Activated naive CD8-positive, alpha-beta T cell (primary cell): ENCODE measurements around the gene TMEM63B.
"Not testable (repeated sequence)": the region's sequence is repeated elsewhere in the genome, so short reads cannot be mapped to it uniquely, and the experiment has no call there.

ENCODE experiments used
- H3K27ac Mint-ChIP-seq: one replicate; pipeline ENCODE4 v1.8.0; 2021; ENCODE audit warnings: mixed read lengths
- H3K27me3 Mint-ChIP-seq: one replicate; pipeline ENCODE4 v1.8.0; 2021; ENCODE audit warnings: mixed read lengths
- H3K36me3 Mint-ChIP-seq: one replicate; pipeline ENCODE4 v1.8.0; 2021; ENCODE audit warnings: mixed read lengths
- H3K4me1 Mint-ChIP-seq: one replicate; pipeline ENCODE4 v1.8.0; 2021; ENCODE audit warnings: low read depth, mixed read lengths
- H3K4me3 Mint-ChIP-seq: one replicate; pipeline ENCODE4 v1.8.0; 2021; ENCODE audit warnings: mild to moderate bottlenecking, mixed read lengths
- H3K9me3 Mint-ChIP-seq: one replicate; pipeline ENCODE4 v1.8.0; 2021; ENCODE audit warnings: low read depth, mixed read lengths

Gene TMEM63B

GRCh38 chr6:44142835-44143234, 15.5 kb downstream of the TMEM63B start:
- Mint-ChIP-seq H3K4me3 (no peak overlapping the region), H3K9me3 (no peaks in the 10 kb centered on the region), H3K36me3 (no peaks in the 10 kb centered on the region), H3K27me3 (no peaks in the 10 kb centered on the region), H3K27ac (no peak overlapping the region), H3K4me1 (no peaks in the 10 kb centered on the region)

DNA sequence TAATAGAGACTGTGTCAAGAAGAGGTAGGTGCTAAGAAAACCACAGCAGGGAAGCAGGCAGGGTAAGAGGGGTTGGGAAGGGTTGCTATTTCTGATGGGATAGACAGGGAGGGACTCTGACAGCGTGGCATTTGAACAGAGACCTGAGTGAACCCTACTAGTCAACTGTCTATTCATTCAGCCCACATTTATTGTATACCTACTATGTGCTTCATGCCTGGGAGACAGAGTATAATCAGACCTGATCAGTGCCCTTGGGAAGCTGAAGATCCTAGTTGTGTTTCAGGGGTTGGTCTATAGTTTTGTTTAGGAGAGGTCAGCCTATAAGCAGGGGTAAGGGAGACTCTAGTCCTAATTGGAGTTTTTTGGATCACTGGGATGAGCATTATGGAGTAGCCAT, 16.4 kb downstream of the TMEM63B start:
- no peaks in the 10 kb centered on the region for H3K27me3 Mint-ChIP-seq
- H3K4me1 Mint-ChIP-seq, result no peaks in the 10 kb centered on the region
- H3K36me3 Mint-ChIP-seq, result no peaks in the 10 kb centered on the region
- H3K4me3 Mint-ChIP-seq, result no peak overlapping the region
- H3K27ac Mint-ChIP-seq, result no peak overlapping the region
- no peaks in the 10 kb centered on the region for H3K9me3 Mint-ChIP-seq

DNA sequence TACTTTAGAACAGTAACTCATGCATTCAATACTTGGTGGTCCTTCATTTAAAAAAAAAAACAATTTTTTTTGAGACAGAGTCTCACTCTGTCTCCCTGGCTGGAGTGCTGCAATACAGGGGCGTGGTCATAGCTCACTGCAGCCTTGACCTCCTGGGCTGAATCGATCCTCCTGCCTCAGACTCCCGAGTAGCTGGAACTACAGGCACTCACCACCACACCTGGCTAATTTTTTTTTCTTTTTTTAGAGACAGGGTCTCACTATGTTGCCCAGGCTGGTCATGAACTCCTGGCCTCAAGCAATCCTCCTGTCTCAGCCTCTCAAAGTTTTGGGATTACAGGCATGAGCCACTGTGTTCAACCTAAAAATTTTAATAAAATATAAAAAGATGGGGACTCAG, 17.2 kb downstream of the TMEM63B start:
- H3K27me3 Mint-ChIP-seq, H3K4me3 Mint-ChIP-seq, H3K27ac Mint-ChIP-seq, H3K36me3 Mint-ChIP-seq, H3K9me3 Mint-ChIP-seq, H3K4me1 Mint-ChIP-seq: not testable (repeated sequence)

DNA sequence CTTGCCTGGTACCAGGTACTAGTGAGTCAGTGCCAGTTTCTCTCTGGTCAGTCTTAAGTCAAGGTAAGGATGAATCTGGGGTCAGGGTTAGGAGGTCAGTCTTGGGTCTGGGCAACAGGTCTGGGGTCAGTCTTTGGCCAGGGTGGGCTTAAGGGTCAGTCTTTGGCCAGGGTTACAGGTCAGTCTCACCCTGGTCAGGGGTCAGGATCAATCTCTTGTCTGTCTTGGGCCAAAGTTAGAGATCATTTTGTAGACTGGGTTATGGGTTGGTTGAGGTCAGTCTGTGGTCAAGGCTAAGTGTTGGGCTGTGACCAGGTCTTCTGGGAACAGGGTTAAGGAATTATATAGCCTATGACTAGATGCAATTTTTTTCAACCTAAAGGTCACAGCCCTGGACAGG, 18.5 kb downstream of the TMEM63B start:
- Mint-ChIP-seq H3K9me3 (no peaks in the 10 kb centered on the region), H3K4me3 (no peak overlapping the region)

DNA sequence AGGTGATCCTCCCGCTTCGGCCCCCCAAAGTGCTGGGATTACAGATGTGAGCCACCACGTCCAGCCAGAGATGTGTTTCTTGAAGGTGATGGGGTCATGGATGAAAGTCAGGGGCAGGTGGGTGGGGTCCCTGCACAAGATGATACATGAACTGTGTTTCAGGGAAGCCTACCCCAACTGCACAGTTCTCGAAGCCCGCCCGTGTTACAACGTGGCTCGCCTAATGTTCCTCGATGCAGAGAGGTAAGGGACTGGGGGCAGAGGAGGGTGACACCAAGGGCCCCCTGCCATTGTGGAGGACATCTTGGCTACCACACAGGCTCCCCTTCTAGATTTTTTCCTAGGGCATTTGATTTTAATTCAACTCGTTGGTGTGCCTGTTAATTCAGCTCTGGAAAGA, 19.3 kb downstream of the TMEM63B start:
- H3K36me3 Mint-ChIP-seq, result peaks cover 2% of the 10 kb centered on the region
- no peaks in the 10 kb centered on the region for H3K27me3 Mint-ChIP-seq
- H3K4me1 Mint-ChIP-seq, result peaks cover 3% of the 10 kb centered on the region
- H3K27ac Mint-ChIP-seq, result no peak overlapping the region
- no peak overlapping the region for H3K4me3 Mint-ChIP-seq
- H3K9me3 Mint-ChIP-seq, result no peaks in the 10 kb centered on the region

More for the DNA sequence above, 18.5 kb downstream of the TMEM63B start:
- no peaks in the 10 kb centered on the region for H3K4me1 Mint-ChIP-seq
- H3K27me3 Mint-ChIP-seq, result no peaks in the 10 kb centered on the region
- peaks cover 2% of the 10 kb centered on the region for H3K36me3 Mint-ChIP-seq
- no peak overlapping the region for H3K27ac Mint-ChIP-seq

DNA sequence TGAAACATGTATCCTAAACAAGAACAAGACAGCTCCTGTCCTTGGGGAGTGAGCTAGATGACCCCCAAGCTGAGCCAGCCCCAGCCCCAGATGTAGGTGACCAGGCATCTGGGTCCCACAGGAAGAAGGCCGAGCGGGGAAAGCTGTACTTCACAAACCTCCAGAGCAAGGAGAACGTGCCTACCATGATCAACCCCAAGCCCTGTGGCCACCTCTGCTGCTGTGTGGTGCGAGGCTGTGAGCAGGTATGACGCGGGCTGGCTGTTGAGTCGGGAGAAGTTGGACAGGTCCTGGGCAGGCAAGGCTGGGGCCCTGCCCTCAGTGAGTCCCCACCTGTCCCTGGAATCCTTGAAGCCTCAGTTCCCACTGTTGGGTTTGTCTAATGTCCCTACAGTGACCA, 19.9 kb downstream of the TMEM63B start:
- no peak overlapping the region for H3K27ac Mint-ChIP-seq
- peaks cover 4% of the 10 kb centered on the region for H3K4me1 Mint-ChIP-seq
- H3K4me3 Mint-ChIP-seq, result no peak overlapping the region
- no peaks in the 10 kb centered on the region for H3K27me3 Mint-ChIP-seq
- no peaks in the 10 kb centered on the region for H3K9me3 Mint-ChIP-seq
- peaks cover 2% of the 10 kb centered on the region for H3K36me3 Mint-ChIP-seq

DNA sequence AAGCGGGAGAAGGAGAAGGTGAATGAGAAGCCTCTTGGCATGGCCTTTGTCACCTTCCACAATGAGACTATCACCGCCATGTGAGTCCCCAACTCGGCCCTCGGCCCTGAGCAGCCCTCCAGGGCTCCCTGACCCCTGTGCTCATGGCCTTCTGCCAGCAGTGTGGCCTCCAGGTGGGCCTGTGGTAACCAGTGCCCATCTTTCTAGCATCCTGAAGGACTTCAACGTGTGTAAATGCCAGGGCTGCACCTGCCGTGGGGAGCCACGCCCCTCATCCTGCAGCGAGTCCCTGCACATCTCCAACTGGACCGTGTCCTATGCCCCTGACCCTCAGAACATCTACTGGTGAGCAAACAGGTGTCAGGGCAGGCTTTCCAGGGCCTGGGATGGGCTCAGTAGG, 21.0 kb downstream of the TMEM63B start:
- Mint-ChIP-seq H3K36me3 (peaks cover 2% of the 10 kb centered on the region), H3K9me3 (no peaks in the 10 kb centered on the region), H3K27ac (no peak overlapping the region), H3K4me3 (no peak overlapping the region), H3K4me1 (peaks cover 4% of the 10 kb centered on the region), H3K27me3 (no peaks in the 10 kb centered on the region)

GRCh38 chr6:44149369-44150012, 22.1 kb downstream of the TMEM63B start:
- Mint-ChIP-seq H3K4me3 (no peak overlapping the region), H3K36me3 (peaks cover 2% of the 10 kb centered on the region), H3K27me3 (no peaks in the 10 kb centered on the region), H3K9me3 (no peaks in the 10 kb centered on the region), H3K4me1 (peaks cover 4% of the 10 kb centered on the region), H3K27ac (no peak overlapping the region)

DNA sequence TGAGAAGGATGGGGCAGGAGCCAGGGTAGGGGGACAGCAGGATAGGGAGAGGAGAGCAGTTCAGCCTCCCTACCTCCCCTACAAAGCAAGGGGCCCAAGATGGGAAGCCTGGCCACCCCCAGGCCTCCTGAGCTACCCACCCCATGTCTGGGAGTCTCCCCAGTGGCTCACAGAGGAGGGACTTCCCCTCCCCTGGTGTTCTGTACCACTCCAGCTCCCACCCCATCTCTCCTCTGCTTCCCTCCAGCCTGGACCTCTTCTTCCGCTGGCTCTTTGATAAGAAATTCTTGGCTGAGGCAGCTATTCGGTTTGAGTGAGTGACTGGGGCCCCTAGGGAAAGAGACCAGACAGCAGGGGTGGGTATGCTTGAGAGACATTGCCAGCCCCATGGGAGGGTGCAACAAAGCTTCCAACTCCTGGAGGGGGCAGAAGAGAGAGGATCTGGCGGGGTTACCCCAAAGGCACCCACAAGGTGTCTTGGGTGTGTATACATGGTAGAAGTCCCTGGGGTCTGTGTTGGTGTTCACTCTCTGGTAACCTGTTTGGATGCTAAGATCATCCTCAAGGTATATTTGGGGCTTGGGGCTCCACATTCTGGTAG, 23.1 kb downstream of the TMEM63B start:
- Mint-ChIP-seq H3K27me3 (no peaks in the 10 kb centered on the region), H3K27ac (no peak overlapping the region), H3K9me3 (no peaks in the 10 kb centered on the region), H3K36me3 (peaks cover 2% of the 10 kb centered on the region), H3K4me3 (no peak overlapping the region), H3K4me1 (peaks cover 4% of the 10 kb centered on the region)

DNA sequence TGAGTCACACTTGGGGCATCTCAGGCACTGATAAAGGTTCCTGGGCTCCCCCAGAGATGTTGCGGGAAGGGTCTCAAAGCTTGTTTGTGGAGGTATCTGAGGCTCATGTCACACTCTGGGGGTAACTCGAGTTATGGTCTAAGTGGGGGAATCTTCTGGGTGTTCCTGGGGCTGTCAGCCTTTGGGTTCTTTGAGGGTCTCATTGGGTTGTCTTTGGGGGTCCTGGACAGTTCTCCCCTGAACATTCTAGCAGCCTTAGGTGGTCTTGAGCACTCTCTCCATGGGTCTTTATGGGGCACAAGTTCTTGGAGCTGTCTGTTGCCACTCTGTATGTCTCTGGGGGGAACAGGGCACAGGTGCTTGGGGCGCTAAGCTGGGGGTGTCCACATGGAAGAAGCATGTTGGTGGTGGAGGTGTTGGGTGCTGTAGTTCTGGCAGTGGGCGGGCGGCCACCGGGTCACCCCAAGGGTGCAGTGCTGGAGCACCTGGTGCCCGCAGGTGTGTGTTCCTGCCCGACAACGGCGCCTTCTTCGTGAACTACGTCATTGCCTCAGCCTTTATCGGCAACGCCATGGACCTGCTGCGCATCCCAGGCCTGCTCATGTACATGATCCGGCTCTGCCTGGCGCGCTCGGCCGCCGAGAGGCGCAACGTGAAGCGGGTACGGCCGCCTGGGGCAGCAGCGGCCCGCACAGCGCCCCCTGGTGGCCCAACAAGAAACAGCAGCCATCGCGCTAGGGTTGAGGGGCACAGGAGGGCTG, 24.2 kb downstream of the TMEM63B start:
- Mint-ChIP-seq H3K4me1 (peaks cover 4% of the 10 kb centered on the region), H3K4me3 (no peak overlapping the region), H3K36me3 (peaks cover 2% of the 10 kb centered on the region), H3K27ac (no peak overlapping the region), H3K9me3 (no peaks in the 10 kb centered on the region), H3K27me3 (no peaks in the 10 kb centered on the region)

DNA sequence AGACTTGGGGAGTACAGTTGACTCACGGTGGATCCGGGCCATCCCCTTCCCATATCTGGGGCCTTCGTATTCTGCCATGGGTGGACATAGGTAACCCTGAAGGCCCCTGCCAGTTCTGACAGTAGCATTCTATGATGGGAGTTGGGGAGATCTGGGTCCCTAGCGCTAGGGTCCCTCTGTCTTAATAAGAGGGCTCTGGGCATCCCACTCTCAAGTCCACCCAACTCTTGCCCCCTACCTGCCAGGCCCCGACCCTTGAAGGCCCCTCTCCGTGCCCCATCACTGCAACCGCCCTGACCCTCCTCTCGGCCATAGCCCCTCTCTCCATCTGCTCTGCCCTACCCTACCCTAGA, 24.7 kb downstream of the TMEM63B start:
- no peak overlapping the region for H3K4me3 Mint-ChIP-seq
- no peaks in the 10 kb centered on the region for H3K9me3 Mint-ChIP-seq
- H3K36me3 Mint-ChIP-seq, result peaks cover 2% of the 10 kb centered on the region
- H3K27ac Mint-ChIP-seq, result no peak overlapping the region
- peaks cover 4% of the 10 kb centered on the region for H3K4me1 Mint-ChIP-seq
- no peaks in the 10 kb centered on the region for H3K27me3 Mint-ChIP-seq

GRCh38 chr6:44152533-44152932, 25.2 kb downstream of the TMEM63B start:
- Mint-ChIP-seq H3K36me3 (peaks cover 2% of the 10 kb centered on the region), H3K27me3 (no peaks in the 10 kb centered on the region), H3K4me3 (no peak overlapping the region), H3K4me1 (peaks cover 4% of the 10 kb centered on the region), H3K27ac (no peak overlapping the region), H3K9me3 (no peaks in the 10 kb centered on the region)

- H3K27me3 Mint-ChIP-seq, result no peaks in the 10 kb centered on the region
- peaks cover 2% of the 10 kb centered on the region for H3K36me3 Mint-ChIP-seq
- H3K4me1 Mint-ChIP-seq, result peaks cover 4% of the 10 kb centered on the region
- H3K9me3 Mint-ChIP-seq, result no peaks in the 10 kb centered on the region
- no peak overlapping the region for H3K4me3 Mint-ChIP-seq
- no peak overlapping the region for H3K27ac Mint-ChIP-seq
Measured at GRCh38 chr6:44154067-44154466, 26.7 kb downstream of the TMEM63B start.

GRCh38 chr6:44156494-44157151, 29.3 kb downstream of the TMEM63B start:
- Mint-ChIP-seq H3K36me3 (no peaks in the 10 kb centered on the region), H3K9me3 (no peaks in the 10 kb centered on the region), H3K27me3 (no peaks in the 10 kb centered on the region), H3K4me1 (peaks cover 1% of the 10 kb centered on the region), H3K4me3 (no peak overlapping the region), H3K27ac (no peak overlapping the region)

GRCh38 chr6:44157152-44157521, 29.8 kb downstream of the TMEM63B start:
- no peak overlapping the region for H3K27ac Mint-ChIP-seq

More at GRCh38 chr6:44157152-44157521, 29.8 kb downstream of the TMEM63B start:
- Mint-ChIP-seq H3K9me3 (no peaks in the 10 kb centered on the region), H3K4me3 (no peak overlapping the region), H3K4me1 (no peaks in the 10 kb centered on the region), H3K36me3 (no peaks in the 10 kb centered on the region), H3K27me3 (no peaks in the 10 kb centered on the region)
